HG03460 (cell line): ENCODE results near the gene ULK2.
"Not testable (repeated sequence)": the region's sequence is repeated elsewhere in the genome, so short reads cannot be mapped to it uniquely, and the experiment has no call there.

Source experiments
- ATAC-seq: cut with Tn5 transposase; IDR thresholded peaks from one replicate; pipeline ENCODE4 v1.9.1; 2021; ENCODE audit not compliant: unreplicated experiment

Gene ULK2

GRCh38 chr17:19768046-19768782 is 99.5 kb downstream of the ULK2 start:
- no peak for ATAC-seq

GRCh38 chr17:19766421-19767270 is 101.1 kb downstream of the ULK2 start:
- ATAC-seq = peak; percentile 73

GRCh38 chr17:19766016-19766415 is 101.7 kb downstream of the ULK2 start:
- ATAC-seq = no peak

GRCh38 chr17:19763991-19764390 is 103.7 kb downstream of the ULK2 start:
- ATAC-seq = not testable (repeated sequence)

GRCh38 chr17:19763416-19763815 is 104.3 kb downstream of the ULK2 start:
- no peak for ATAC-seq

GRCh38 chr17:19762515-19762961 is 105.2 kb downstream of the ULK2 start:
- no peak for ATAC-seq

- no peak for ATAC-seq
These were observed 107.0 kb downstream of the ULK2 start for GRCh38 chr17:19760746-19761145.

- no peak for ATAC-seq
These were observed 107.9 kb downstream of the ULK2 start for GRCh38 chr17:19759568-19760549.

- no peak for ATAC-seq
These were observed 110.1 kb downstream of the ULK2 start for GRCh38 chr17:19757536-19758180.

GRCh38 chr17:19756546-19756945 is 111.2 kb downstream of the ULK2 start:
- ATAC-seq = no peak

GRCh38 chr17:19755821-19756510 is 111.8 kb downstream of the ULK2 start:
- no peak for ATAC-seq

GRCh38 chr17:19755392-19755791 is 112.3 kb downstream of the ULK2 start:
- ATAC-seq = no peak

GRCh38 chr17:19753661-19754463 is 113.9 kb downstream of the ULK2 start:
- no peak for ATAC-seq

- no peak for ATAC-seq
These were observed 114.7 kb downstream of the ULK2 start for GRCh38 chr17:19753051-19753509.

GRCh38 chr17:19752216-19753050 is 115.3 kb downstream of the ULK2 start:
- ATAC-seq = no peak

GRCh38 chr17:19750835-19751234 is 116.9 kb downstream of the ULK2 start:
- ATAC-seq = no peak

GRCh38 chr17:19750020-19750572 is 117.6 kb downstream of the ULK2 start:
- ATAC-seq = no peak

- no peak for ATAC-seq
These were observed 118.9 kb downstream of the ULK2 start for GRCh38 chr17:19748807-19749193.
